GM12878 (cell line): ENCODE results near the gene HINT3. TPM values are rescaled to one million over a fixed set of nuclear protein-coding genes. Genes with fewer than 3 reads are reported as not detected.

ENCODE experiments used
- ATAC-seq: fragments of 200-7000 bp; cut with Tn5 transposase; 3 replicates; pipeline ENCODE4 v1.9.1; 2020; ENCODE audit warnings: mild to moderate bottlenecking, moderate library complexity
- BruUV-seq: library from RNA; stranded (reverse); fragments of 400-500 nt; replicated peaks from 2 replicates; lab custom pipeline; 2021; lab: Mats Ljungman, UMichigan
- CTCF ChIA-PET: fragments of 300-600 bp; sonication (Branson Sonifier 250); formaldehyde crosslinking; extraction: SDS; loops from one replicate; lab custom pipeline; 2021; ENCODE audit warnings: inconsistent platforms; lab: Yijun Ruan, JAX
- POLR2A ChIA-PET: fragments of 350-600 bp; formaldehyde crosslinking; extraction: SDS; loops from one replicate; lab custom pipeline; 2021; ENCODE audit warnings: inconsistent platforms; lab: Charles Lee
- RAD21 ChIA-PET: fragments of 300-600 bp; sonication (Branson Sonifier 250); formaldehyde crosslinking; loops from one replicate; lab custom pipeline; 2023; ENCODE audit warnings: antibody characterized with exemption; ENCODE audit not compliant: unreplicated experiment; lab: Charles Lee
- SMC1A ChIA-PET: fragments of 300-600 bp; sonication (Branson Sonifier 250); formaldehyde crosslinking; loops from one replicate; lab custom pipeline; 2023; ENCODE audit not compliant: unreplicated experiment, uncharacterized antibody; lab: Charles Lee
- DNase-seq: peaks from one replicate; pipeline ENCODE4 v3.0.0-alpha.2; 2011; ENCODE audit warnings: low read depth, low spot score
- FAIRE-seq: peaks from 3 replicates; lab custom pipeline; 2011; peaks lifted over from hg19 to GRCh38; lab: Jason Lieb, UNC
- H2AFZ ChIP-seq: 2 replicates; pipeline ENCODE4 v1.6.0; 2011; ENCODE audit warnings: low read depth, low read length, control low read depth; ENCODE audit not compliant: control insufficient read depth
- H3K27ac ChIP-seq: 2 replicates; pipeline ENCODE4 v1.5.1; 2011; ENCODE audit warnings: control low read depth; ENCODE audit not compliant: control insufficient read depth, insufficient read depth
- H3K27me3 ChIP-seq, 2 experiments: replicated peaks in 1 of 2; 2 replicates each; pipeline versions ENCODE4 v1.6.0 to v1.6.1; 2011; ENCODE audit warnings: low read length in 1 of 2; ENCODE audit not compliant: control insufficient read depth in 2 of 2, insufficient read depth in 2 of 2
- H3K36me3 ChIP-seq, 2 experiments: 2 replicates each; pipeline ENCODE4 v1.5.1; 2011; ENCODE audit warnings: low read length in 1 of 2; ENCODE audit not compliant: control insufficient read depth in 2 of 2, insufficient read depth in 2 of 2
- H3K4me1 ChIP-seq: 2 replicates; pipeline ENCODE4 v1.6.1; 2011; ENCODE audit warnings: mild to moderate bottlenecking, low read length, moderate library complexity, mixed read lengths; ENCODE audit not compliant: control insufficient read depth, insufficient read depth
- H3K4me2 ChIP-seq: 2 replicates; pipeline ENCODE4 v1.6.0; 2011; ENCODE audit warnings: control low read depth; ENCODE audit not compliant: control insufficient read depth, insufficient read depth
- H3K4me3 ChIP-seq: fragments of 200-600 bp; sonication (generic); 2 replicates; pipeline ENCODE4 v1.5.1; 2016
- H3K79me2 ChIP-seq: 2 replicates; pipeline ENCODE4 v1.6.0; 2011; ENCODE audit warnings: low read length; ENCODE audit not compliant: control insufficient read depth, insufficient read depth
- H3K9ac ChIP-seq: 2 replicates; pipeline ENCODE4 v1.8.0; 2011; ENCODE audit warnings: low read length, control low read depth, mixed read lengths; ENCODE audit not compliant: control insufficient read depth, insufficient read depth
- H3K9me3 ChIP-seq: replicated peaks from 3 replicates; pipeline ENCODE4 v1.5.1; 2011; ENCODE audit warnings: mild to moderate bottlenecking, low read length; ENCODE audit not compliant: control insufficient read depth, insufficient read depth
- H4K20me1 ChIP-seq: 2 replicates; pipeline ENCODE4 v1.6.0; 2011; ENCODE audit not compliant: control insufficient read depth, insufficient read depth
- BCL11A ChIP-seq: IDR thresholded peaks from 2 replicates; pipeline ENCODE4 v1.6.1; 2011; ENCODE audit warnings: low read depth, low read length
- NFXL1 ChIP-seq: fragments of 450-650 bp; IDR thresholded peaks from 2 replicates; pipeline ENCODE4 v1.6.1; 2017; ENCODE audit warnings: antibody characterized with exemption, mild to moderate bottlenecking, borderline replicate concordance
- RELA ChIP-seq: fragments of 450-650 bp; IDR thresholded peaks from 2 replicates; pipeline ENCODE4 v1.8.0; 2014; ENCODE audit warnings: borderline replicate concordance; ENCODE audit not compliant: partially characterized antibody
- SIX5 ChIP-seq: IDR thresholded peaks from 2 replicates; pipeline ENCODE4 v1.6.1; 2011; ENCODE audit warnings: mild to moderate bottlenecking, low read depth, low read length, moderate library complexity; ENCODE audit not compliant: severe bottlenecking
- SMAD5 ChIP-seq: IDR thresholded peaks from 2 replicates; pipeline ENCODE4 v1.6.1; 2016; ENCODE audit warnings: antibody characterized with exemption, low read depth
- SRF ChIP-seq, 2 experiments: IDR thresholded peaks; 2 replicates each; pipeline ENCODE4 v1.6.1; 2011; ENCODE audit warnings: low read depth in 2 of 2, low read length in 2 of 2, mild to moderate bottlenecking in 1 of 2, moderate library complexity in 1 of 2
- WGBS: methylation state at CpG from one replicate; pipeline ENCODE4 v1.1.6; 2016; ENCODE audit warnings: low lambda C conversion rate; ENCODE audit not compliant: insufficient replicate concordance, insufficient coverage; ENCODE audit errors: missing lambda C conversion rate; 5-methylcytosine and 5-hydroxymethylcytosine counted together
- in situ Hi-C: fragments of 300-500 bp; cut with MboI; formaldehyde crosslinking; loops from 9 replicates; pipeline ENCODE4 v1.14.3; 2018; ENCODE audit warnings: mixed read lengths
- intact Hi-C: fragments of 100-400 bp; cut with micrococcal nuclease; formaldehyde crosslinking; loops from one replicate; pipeline ENCODE4 v1.14.2; 2022; ENCODE audit not compliant: unreplicated experiment
- polyA plus RNA-seq, 11 experiments: library from polyadenylated mRNA; depleted of rRNA in 4 of 11; unstranded in 6 of 11; stranded (reverse) in 5 of 11; fragments of >200 nt; fragmentation: Nextera tagmentation in 4 of 11; fragmentation: Illumina TruSeq in 1 of 11; extraction: Ambion mirVana in 4 of 11; extraction: Trizol in 1 of 11; gene quantifications; 1 replicate in 1 of 11; 2 replicates in 10 of 11; pipeline versions ENCODE4 v1.2.1 to v1.2.3, GENCODE V29; 2011 to 2016; ENCODE audit warnings: inconsistent platforms in 2 of 11, missing spikeins in 2 of 11, low read depth in 1 of 11
- total RNA-seq, 4 experiments: library from RNA; depleted of rRNA in 3 of 4; stranded (reverse); fragments of >200 nt in 3 of 4; fragmentation: Illumina TruSeq in 1 of 4; extraction: Trizol in 1 of 4; gene quantifications; 2 replicates each; pipeline versions ENCODE4 v1.2.1 to v1.2.3, GENCODE V29; 2013 to 2021
- TF ChIP-seq, protein P1 (sequence below): fragments of 150-350 bp; IDR thresholded peaks from 2 replicates; pipeline ENCODE4 v1.6.1; 2016; ENCODE audit warnings: low read depth, low read length

Gene HINT3
- total and polyA plus RNA-seq, 10 of the 15 experiments (the other 5 are each of a cell fraction or from before 2014, with no cell fraction given) = 0.72 to 9.1 (median 5.4) TPM

DNA sequence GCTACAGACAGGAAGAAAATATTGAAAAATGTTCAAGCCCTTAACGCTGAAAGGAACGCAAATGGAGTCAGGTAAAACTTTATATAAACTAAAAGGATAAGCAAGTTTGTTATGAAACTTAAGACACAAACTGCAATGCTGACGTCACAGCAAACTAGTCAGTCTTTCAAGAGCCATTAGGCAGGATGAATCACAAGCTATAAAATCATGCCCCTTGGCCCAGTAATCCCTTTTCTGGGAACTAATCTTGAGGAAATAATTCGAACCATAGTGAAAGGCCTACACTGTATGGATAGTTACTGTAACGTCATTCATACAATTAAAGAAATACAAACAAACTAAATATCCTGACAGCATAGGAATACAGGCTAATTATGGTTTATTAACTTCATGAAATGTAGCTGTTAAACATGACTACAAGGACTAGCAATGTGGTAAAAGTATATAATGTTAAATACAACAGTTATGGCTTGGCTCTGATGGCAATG is 42.7 kb upstream of the HINT3 start (continued):
- TF ChIP-seq SRF (IDR thresholded peaks at IDR 0.05; ENCODE audit: low read depth in 2 of 2, low read length in 2 of 2) (no peak), RELA (no peak)
- TF ChIP-seq, all 136 proteins: peak for 0

DNA sequence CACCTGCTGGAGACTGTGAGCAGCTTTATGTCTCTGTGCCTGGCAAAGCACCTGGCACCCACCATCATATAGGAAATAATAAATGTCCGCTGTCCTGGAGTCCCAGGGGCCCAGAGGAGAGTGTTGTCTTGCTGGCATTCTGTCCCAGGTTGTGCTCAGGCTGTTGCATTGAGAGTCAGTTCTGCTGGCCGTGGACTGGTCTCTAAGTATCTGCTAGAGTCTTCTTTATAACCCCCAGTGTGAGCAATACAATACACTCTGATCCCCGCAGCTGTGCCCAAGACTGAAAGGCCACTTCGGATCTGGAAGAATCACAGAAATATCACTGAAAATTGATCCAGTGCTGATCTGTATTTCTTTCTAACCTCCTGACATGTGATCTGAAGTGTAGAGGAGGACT is 38.3 kb upstream of the HINT3 start:
- ChIA-PET RAD21 (interaction anchor here (0.8 to 4.0 kb wide), 7 partner anchors 8 to 137 kb away, joined by 3 to 21 read pairs (median 10); partner anchors contain the start of genes HINT3 and TRMT11), POLR2A (interaction anchor here (0.9 to 3.0 kb wide), 6 partner anchors 8 to 137 kb away, joined by 3 to 17 read pairs (median 8); partner anchors contain the start of gene NCOA7), CTCF (interaction anchor here (0.7 to 14.8 kb wide), 10 partner anchors 8 to 137 kb away, joined by 3 to 153 read pairs (median 13); partner anchors contain the start of gene HINT3), SMC1A (interaction anchor here (0.9 to 5.7 kb wide), 12 partner anchors 11 to 138 kb away, joined by 3 to 41 read pairs (median 7); partner anchors contain the start of genes HINT3 and NCOA7)
- WGBS = 97% methylated on average over 4 of the region's 4 CpGs
- Histone ChIP-seq H3K4me3 (no peak overlapping the region), H3K9ac (peak overlapping the region; percentile 63; the same call in 1 of the 2 replicates), H3K79me2 (peaks cover 18% of the 10 kb centered on the region), H2AFZ (peak overlapping the region; percentile 13; the same call in 1 of the 2 replicates), H3K4me2 (peak overlapping the region; percentile 88), H3K36me3 (peaks cover 8 to 20% of the 10 kb centered on the region in 2 experiments), H4K20me1 (no peaks in the 10 kb centered on the region), H3K4me1 (peaks cover 8% of the 10 kb centered on the region), H3K27me3 (no peaks in the 10 kb centered on the region), H3K27ac (peak overlapping the region; percentile 96), H3K9me3 (no peaks in the 10 kb centered on the region)
- intact Hi-C loops (no loop called here), in situ Hi-C loops (no loop called here)
- no peak for ATAC-seq
- FAIRE-seq = no peak
- BruUV-seq = no TSS peak
- TF ChIP-seq SIX5 (no peak), NFXL1 (no peak), SMAD5 (no peak), BCL11A (no peak)
- TF ChIP-seq, protein P1, sequence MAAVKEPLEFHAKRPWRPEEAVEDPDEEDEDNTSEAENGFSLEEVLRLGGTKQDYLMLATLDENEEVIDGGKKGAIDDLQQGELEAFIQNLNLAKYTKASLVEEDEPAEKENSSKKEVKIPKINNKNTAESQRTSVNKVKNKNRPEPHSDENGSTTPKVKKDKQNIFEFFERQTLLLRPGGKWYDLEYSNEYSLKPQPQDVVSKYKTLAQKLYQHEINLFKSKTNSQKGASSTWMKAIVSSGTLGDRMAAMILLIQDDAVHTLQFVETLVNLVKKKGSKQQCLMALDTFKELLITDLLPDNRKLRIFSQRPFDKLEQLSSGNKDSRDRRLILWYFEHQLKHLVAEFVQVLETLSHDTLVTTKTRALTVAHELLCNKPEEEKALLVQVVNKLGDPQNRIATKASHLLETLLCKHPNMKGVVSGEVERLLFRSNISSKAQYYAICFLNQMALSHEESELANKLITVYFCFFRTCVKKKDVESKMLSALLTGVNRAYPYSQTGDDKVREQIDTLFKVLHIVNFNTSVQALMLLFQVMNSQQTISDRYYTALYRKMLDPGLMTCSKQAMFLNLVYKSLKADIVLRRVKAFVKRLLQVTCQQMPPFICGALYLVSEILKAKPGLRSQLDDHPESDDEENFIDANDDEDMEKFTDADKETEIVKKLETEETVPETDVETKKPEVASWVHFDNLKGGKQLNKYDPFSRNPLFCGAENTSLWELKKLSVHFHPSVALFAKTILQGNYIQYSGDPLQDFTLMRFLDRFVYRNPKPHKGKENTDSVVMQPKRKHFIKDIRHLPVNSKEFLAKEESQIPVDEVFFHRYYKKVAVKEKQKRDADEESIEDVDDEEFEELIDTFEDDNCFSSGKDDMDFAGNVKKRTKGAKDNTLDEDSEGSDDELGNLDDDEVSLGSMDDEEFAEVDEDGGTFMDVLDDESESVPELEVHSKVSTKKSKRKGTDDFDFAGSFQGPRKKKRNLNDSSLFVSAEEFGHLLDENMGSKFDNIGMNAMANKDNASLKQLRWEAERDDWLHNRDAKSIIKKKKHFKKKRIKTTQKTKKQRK = no peak
- no peak for DNase-seq
